H1 (cell line): Measurements from ENCODE around the gene RORB. TPM values are rescaled to one million over a fixed set of nuclear protein-coding genes. Genes with fewer than 3 reads are reported as not detected.

Source experiments
- CTCF ChIA-PET: fragments of 300-600 bp; sonication (Branson Sonifier 250); formaldehyde crosslinking; loops from one replicate; lab custom pipeline; 2021; ENCODE audit not compliant: partially characterized antibody; lab: Charles Lee
- POLR2A ChIA-PET: fragments of 300-600 bp; sonication (Branson Sonifier 250); formaldehyde crosslinking; loops from one replicate; lab custom pipeline; 2021; ENCODE audit warnings: inconsistent platforms; ENCODE audit not compliant: partially characterized antibody; lab: Charles Lee
- DNase-seq, 2 experiments: peaks; one replicate each; pipeline versions ENCODE4 v3.0.0 to v3.0.0-alpha.2; 2010 to 2022; ENCODE audit warnings: low spot score in 2 of 2, low read depth in 1 of 2, mixed read lengths in 1 of 2
- FAIRE-seq: peaks from 2 replicates; lab custom pipeline; 2011; peaks lifted over from hg19 to GRCh38; lab: Jason Lieb, UNC
- H2AFZ ChIP-seq: 2 replicates; pipeline ENCODE4 v1.8.1; 2012; ENCODE audit warnings: low read length, inconsistent platforms
- H2AK5ac ChIP-seq: 2 replicates; pipeline ENCODE4 v1.6.1; 2013; ENCODE audit warnings: low read depth, low read length
- H2BK120ac ChIP-seq: replicated peaks from 2 replicates; pipeline ENCODE3; 2013; ENCODE audit warnings: low read depth, low read length, inconsistent platforms
- H2BK12ac ChIP-seq: 2 replicates; pipeline ENCODE4 v1.6.1; 2013; ENCODE audit warnings: low read depth, low read length
- H2BK15ac ChIP-seq: 2 replicates; pipeline ENCODE4 v1.6.1; 2013; ENCODE audit warnings: low read length
- H2BK20ac ChIP-seq: 2 replicates; pipeline ENCODE4 v1.6.1; 2013; ENCODE audit warnings: low read length
- H2BK5ac ChIP-seq: 2 replicates; pipeline ENCODE4 v1.6.1; 2013; ENCODE audit warnings: low read depth, low read length
- H3K14ac ChIP-seq: 2 replicates; pipeline ENCODE4 v1.6.1; 2013; ENCODE audit warnings: inconsistent platforms; ENCODE audit not compliant: insufficient read length
- H3K18ac ChIP-seq: 2 replicates; pipeline ENCODE4 v1.6.1; 2013; ENCODE audit warnings: low read length; ENCODE audit errors: extremely low read depth
- H3K23ac ChIP-seq: 2 replicates; pipeline ENCODE4 v1.6.1; 2013; ENCODE audit warnings: inconsistent platforms; ENCODE audit not compliant: insufficient read length
- H3K23me2 ChIP-seq: 2 replicates; pipeline ENCODE4 v1.6.1; 2013; ENCODE audit warnings: low read depth, low read length
- H3K27ac ChIP-seq: 2 replicates; pipeline ENCODE4 v1.6.1; 2011; ENCODE audit warnings: low read depth, low read length, inconsistent platforms
- H3K27me3 ChIP-seq, 4 experiments: replicated peaks in 1 of 4; 1 replicate in 1 of 4; 2 replicates in 3 of 4; pipeline versions ENCODE4 v1.6.1 to v1.8.1; 2011 to 2013; ENCODE audit warnings: low read length in 3 of 4, mild to moderate bottlenecking in 3 of 4, inconsistent platforms in 2 of 4, mixed read lengths in 2 of 4, moderate library complexity in 1 of 4; ENCODE audit not compliant: control insufficient read depth in 3 of 4, insufficient read depth in 3 of 4; ENCODE audit errors: extremely low read depth in 1 of 4
- H3K36me3 ChIP-seq, 4 experiments: 2 replicates each; pipeline versions ENCODE4 v1.6.1 to v1.8.1; 2011 to 2013; ENCODE audit warnings: mild to moderate bottlenecking in 4 of 4, low read length in 3 of 4, moderate library complexity in 2 of 4, control low read depth in 1 of 4, inconsistent platforms in 1 of 4; ENCODE audit not compliant: insufficient read depth in 4 of 4, control insufficient read depth in 2 of 4
- H3K4ac ChIP-seq: replicated peaks from 2 replicates; pipeline ENCODE3; 2013; ENCODE audit warnings: low read length, low read depth, mixed read lengths, inconsistent platforms; ENCODE audit not compliant: insufficient read length
- H3K4me1 ChIP-seq, 4 experiments: replicated peaks in 1 of 4; 1 replicate in 1 of 4; 2 replicates in 3 of 4; pipeline versions ENCODE4 v1.6.1 to v1.8.1; 2011 to 2013; ENCODE audit warnings: low read length in 3 of 4, inconsistent platforms in 2 of 4, mixed read lengths in 1 of 4; ENCODE audit not compliant: insufficient read depth in 4 of 4, control insufficient read depth in 3 of 4
- H3K4me2 ChIP-seq, 2 experiments: 2 replicates each; pipeline versions ENCODE4 v1.6.1 to v1.8.1; 2011 to 2013; ENCODE audit warnings: low read depth in 2 of 2, low read length in 2 of 2, control low read depth in 1 of 2, inconsistent platforms in 1 of 2, mild to moderate bottlenecking in 1 of 2; ENCODE audit not compliant: insufficient read depth in 1 of 2
- H3K4me3 ChIP-seq, 4 experiments: fragments of 200-600, 300-600 bp in 1 of 4; sonication (generic), shearing (Covaris generic), sonication (Bioruptor Twin) in 1 of 4; 2 replicates each; pipeline versions ENCODE4 v1.5.1 to v1.8.1; 2011 to 2016; ENCODE audit warnings: low read length in 4 of 4, low read depth in 3 of 4, control low read depth in 2 of 4, inconsistent platforms in 2 of 4, mild to moderate bottlenecking in 2 of 4, mixed read lengths in 1 of 4, moderate library complexity in 1 of 4; ENCODE audit not compliant: insufficient read depth in 2 of 4; ENCODE audit errors: extremely low read depth in 1 of 4
- H3K56ac ChIP-seq: replicated peaks from 2 replicates; pipeline ENCODE3; 2013; ENCODE audit warnings: low read depth, mild to moderate bottlenecking, mixed read lengths, low read length, inconsistent platforms; ENCODE audit not compliant: insufficient read length
- H3K79me1 ChIP-seq: 2 replicates; pipeline ENCODE4 v1.6.1; 2013; ENCODE audit warnings: low read depth, low read length, control low read depth
- H3K79me2 ChIP-seq, 2 experiments: 2 replicates each; pipeline versions ENCODE4 v1.6.1 to v1.8.1; 2012 to 2013; ENCODE audit warnings: low read length in 2 of 2, mild to moderate bottlenecking in 2 of 2, inconsistent platforms in 1 of 2; ENCODE audit not compliant: insufficient read depth in 2 of 2, control insufficient read depth in 1 of 2
- H3K9ac ChIP-seq, 4 experiments: replicated peaks in 1 of 4; 1 replicate in 1 of 4; 2 replicates in 3 of 4; pipeline versions ENCODE4 v1.6.1 to v1.8.1; 2011 to 2013; ENCODE audit warnings: low read depth in 3 of 4, low read length in 3 of 4, control low read depth in 2 of 4, mild to moderate bottlenecking in 2 of 4, moderate library complexity in 2 of 4, inconsistent platforms in 1 of 4; ENCODE audit errors: extremely low read depth in 1 of 4
- H3K9me3 ChIP-seq, 2 experiments: 2 replicates each; pipeline versions ENCODE4 v1.6.1 to v1.8.1; 2012 to 2013; ENCODE audit warnings: mild to moderate bottlenecking in 2 of 2, moderate library complexity in 2 of 2, control low read depth in 1 of 2, inconsistent platforms in 1 of 2, low read depth in 1 of 2, low read length in 1 of 2, mixed read lengths in 1 of 2; ENCODE audit not compliant: insufficient read depth in 2 of 2
- H4K20me1 ChIP-seq, 2 experiments: replicated peaks in 1 of 2; 2 replicates each; pipeline versions ENCODE3 to v1.8.1; 2011 to 2013; ENCODE audit warnings: inconsistent platforms in 2 of 2, low read length in 2 of 2, mild to moderate bottlenecking in 1 of 2; ENCODE audit not compliant: insufficient read depth in 2 of 2, control insufficient read depth in 1 of 2
- H4K5ac ChIP-seq: 2 replicates; pipeline ENCODE4 v1.6.1; 2013; ENCODE audit warnings: low read length, low read depth, mixed read lengths, inconsistent platforms; ENCODE audit not compliant: insufficient read length
- H4K8ac ChIP-seq: 2 replicates; pipeline ENCODE4 v1.8.0; 2013; ENCODE audit warnings: mild to moderate bottlenecking, moderate library complexity, low read length, inconsistent platforms; ENCODE audit not compliant: insufficient read depth; ENCODE audit errors: extremely low read depth
- H4K91ac ChIP-seq: replicated peaks from 2 replicates; pipeline ENCODE3; 2013; ENCODE audit warnings: low read length, mixed read lengths, inconsistent platforms; ENCODE audit not compliant: insufficient read length
- BACH1 ChIP-seq: IDR thresholded peaks from 2 replicates; pipeline ENCODE4 v1.6.1; 2012; ENCODE audit warnings: low read length, improper control_type of control experiment
- BCL11A ChIP-seq, 2 experiments: IDR thresholded peaks; one replicate each; pipeline ENCODE4 v1.6.1; 2011; ENCODE audit warnings: low read depth in 2 of 2, low read length in 2 of 2, mild to moderate bottlenecking in 2 of 2
- CHD1 ChIP-seq: IDR thresholded peaks from 2 replicates; pipeline ENCODE4 v1.6.1; 2012; ENCODE audit warnings: low read depth, low read length, improper control_type of control experiment
- E2F6 ChIP-seq: IDR thresholded peaks from 2 replicates; pipeline ENCODE4 v1.6.1; 2012; ENCODE audit warnings: inconsistent platforms
- FOSL1 ChIP-seq: IDR thresholded peaks from 2 replicates; pipeline ENCODE4 v1.6.1; 2011; ENCODE audit warnings: mild to moderate bottlenecking, low read depth, low read length, moderate library complexity; ENCODE audit not compliant: insufficient read depth
- MAX ChIP-seq: IDR thresholded peaks from 2 replicates; pipeline ENCODE4 v1.6.1; 2012; ENCODE audit warnings: inconsistent platforms
- POLR2A ChIP-seq, 2 experiments: IDR thresholded peaks; 1 replicate in 1 of 2; 2 replicates in 1 of 2; pipeline ENCODE4 v1.6.1; 2011; ENCODE audit warnings: low read depth in 2 of 2, low read length in 2 of 2, mild to moderate bottlenecking in 2 of 2; ENCODE audit errors: control extremely low read depth in 1 of 2
- POU5F1 ChIP-seq: IDR thresholded peaks from 2 replicates; pipeline ENCODE4 v1.6.1; 2011; ENCODE audit warnings: low read depth, mild to moderate bottlenecking, low read length, moderate library complexity
- SAP30 ChIP-seq: fragments of 300-600 bp; sonication (generic); IDR thresholded peaks from 2 replicates; pipeline ENCODE4 v1.7.1; 2012; ENCODE audit warnings: low read length, moderate library complexity, mild to moderate bottlenecking, inconsistent platforms; ENCODE audit not compliant: insufficient read depth, insufficient replicate concordance
- TEAD4 ChIP-seq: IDR thresholded peaks from 2 replicates; pipeline ENCODE4 v1.6.1; 2012; ENCODE audit warnings: low read depth, low read length, inconsistent platforms, mixed read lengths
- USF2 ChIP-seq: IDR thresholded peaks from 2 replicates; pipeline ENCODE4 v1.6.1; 2011; ENCODE audit warnings: low read length, improper control_type of control experiment
- YY1 ChIP-seq: IDR thresholded peaks from 2 replicates; pipeline ENCODE4 v1.6.1; 2011; ENCODE audit warnings: low read depth, mild to moderate bottlenecking, low read length
- WGBS, 2 experiments: shearing (Covaris generic) in 1 of 2; methylation state at CpG; one replicate each; pipeline versions ENCODE4 v1.1.6 to v1.1.7; 2013 to 2015; ENCODE audit warnings: low lambda C conversion rate in 2 of 2, mixed read lengths in 2 of 2, inconsistent platforms in 1 of 2, low coverage in 1 of 2, missing lambda C conversion rate in 1 of 2; ENCODE audit not compliant: insufficient replicate concordance in 2 of 2, insufficient coverage in 1 of 2, insufficient read length in 1 of 2; ENCODE audit errors: extremely low coverage in 1 of 2, missing lambda C conversion rate in 1 of 2; 5-methylcytosine and 5-hydroxymethylcytosine counted together
- polyA plus RNA-seq, 7 experiments: library from polyadenylated mRNA; depleted of rRNA in 3 of 7; stranded (reverse) in 5 of 7; unstranded in 2 of 7; fragments of >200 nt in 5 of 7; fragments of 200-250 nt in 2 of 7; gene quantifications; 1 replicate in 5 of 7; 2 replicates in 1 of 7; 4 replicates in 1 of 7; pipeline versions ENCODE4 v1.2.1 to v1.2.3, GENCODE V29; 2011 to 2013; ENCODE audit warnings: missing spikeins in 2 of 7, mixed read lengths in 2 of 7
- total RNA-seq: library from RNA; stranded (reverse); fragmentation: NEBNext Ultra II Directional; extraction: Animal tissue kit (Norgen Biotek cat#: 25700); gene quantifications from 2 replicates; pipeline ENCODE4 v1.2.1, GENCODE V29; 2021

The RORB gene
- total and polyA plus RNA-seq, 2 of the 8 experiments (the other 6 are each of a cell fraction or from before 2014, with no cell fraction given) = 2.3 to 7.1 TPM

GRCh38 chr9:74643303-74643923 is 146.3 kb downstream of the RORB start:
- POLR2A ChIA-PET = no interaction called here
- TF ChIP-seq MAX (no peak), YY1 (no peak), E2F6 (no peak), BCL11A (IDR thresholded peaks at IDR 0.05; ENCODE audit: low read depth in 2 of 2, low read length in 2 of 2) (no peak), BACH1 (no peak), POU5F1 (no peak), CHD1 (no peak), POLR2A (IDR thresholded peaks at IDR 0.05; ENCODE audit: control extremely low read depth in 1 of 2, low read depth in 2 of 2, low read length in 2 of 2) (no peak), FOSL1 (no peak), TEAD4 (no peak), USF2 (no peak), SAP30 (no peak)

More at GRCh38 chr9:74643303-74643923, 146.3 kb downstream of the RORB start:
- H2BK5ac ChIP-seq = no peak overlapping the region
- CTCF ChIA-PET = interaction anchor here (0.8 to 2.5 kb wide), 17 partner anchors 9 to 1441 kb away, joined by 3 to 10 read pairs (median 4); no protein-coding TSS in a partner anchor
- no peak overlapping the region for H2BK20ac ChIP-seq
- no peak overlapping the region for H3K23ac ChIP-seq
- H3K4me2 ChIP-seq = no peak overlapping the region
- H4K20me1 ChIP-seq = no peaks in the 10 kb centered on the region
- H4K91ac ChIP-seq = no peak overlapping the region
- no peaks in the 10 kb centered on the region; a peak in 1 of 7 replicates for H3K4me1 ChIP-seq
- H3K4me3 ChIP-seq = no peak overlapping the region
- H3K4ac ChIP-seq = no peak overlapping the region
- no peaks in the 10 kb centered on the region for H3K23me2 ChIP-seq
- no peaks in the 10 kb centered on the region for H3K9me3 ChIP-seq
- no peak overlapping the region for H2BK15ac ChIP-seq
- no peaks in the 10 kb centered on the region for H3K36me3 ChIP-seq
- H3K14ac ChIP-seq = no peak overlapping the region
- no peak overlapping the region; the same call in 1 of the 2 replicates for H2AFZ ChIP-seq
- DNase-seq (no peak), FAIRE-seq (no peak)
- no peak overlapping the region for H2AK5ac ChIP-seq
- whole genome bisulfite sequencing, 2 experiments = 93% methylated on average over 5 of the region's 5 CpGs; no CpG with 5 or more reads in 1 of the 2 experiments
- H3K18ac ChIP-seq = no peak overlapping the region
- H3K27me3 ChIP-seq = no peaks in the 10 kb centered on the region; a peak in 1 of 7 replicates
- H3K79me1 ChIP-seq = no peaks in the 10 kb centered on the region
- H3K79me2 ChIP-seq = no peaks in the 10 kb centered on the region
- H3K27ac ChIP-seq = no peak overlapping the region
- no peak overlapping the region for H4K5ac ChIP-seq
- H4K8ac ChIP-seq = no peak overlapping the region
- no peak overlapping the region for H2BK120ac ChIP-seq
- H2BK12ac ChIP-seq = no peak overlapping the region
- H3K9ac ChIP-seq = no peak overlapping the region
- H3K56ac ChIP-seq = no peak overlapping the region
